ENCODE data around the gene PLD1. TPM values are rescaled to one million over a fixed set of nuclear protein-coding genes. Genes with fewer than 3 reads are reported as not detected.

PLD1 gene
- total RNA-seq, 1 experiment from 2014 or later = 5.3 TPM

DNA sequence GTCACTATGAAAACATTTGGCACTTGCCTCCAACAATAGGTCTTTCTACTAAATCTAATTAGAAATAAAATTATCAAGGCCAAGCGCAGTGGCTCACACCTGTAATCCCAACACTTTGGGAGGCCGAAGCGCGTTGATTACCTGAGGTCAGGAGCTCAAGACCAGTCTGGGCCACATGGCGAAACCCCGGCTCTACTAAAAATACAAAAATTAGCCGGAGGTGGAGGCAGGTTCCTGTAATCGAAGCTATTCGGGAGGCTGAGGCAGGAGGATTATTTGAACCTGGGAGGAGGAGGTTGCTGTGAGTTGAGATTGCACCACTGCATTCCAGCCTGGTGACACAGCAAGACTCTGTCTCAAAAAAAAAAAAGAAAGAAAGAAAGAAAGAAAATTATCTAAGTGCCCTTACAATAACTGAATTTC is 1.6 kb upstream of the PLD1 start:
- Mint-ChIP-seq H3K9me3 (ENCODE audit: unreplicated experiment) (no peaks in the 10 kb centered on the region), H3K27me3 (ENCODE audit: insufficient read depth, unreplicated experiment) (no peaks in the 10 kb centered on the region), H3K36me3 (ENCODE audit: insufficient read depth, unreplicated experiment) (peaks cover 5% of the 10 kb centered on the region), H3K4me1 (ENCODE audit: low read depth, unreplicated experiment) (peaks cover 25% of the 10 kb centered on the region), H3K4me3 (ENCODE audit: unreplicated experiment) (no peak overlapping the region), H3K27ac (ENCODE audit: unreplicated experiment) (peak overlapping the region; percentile 83)
- peak in 1 of 2 experiments; percentile 23 for DNase-seq
- ChIA-PET CTCF (interaction anchor here (1.0 to 1.2 kb wide), 2 partner anchors 18 to 40 kb away, joined by 3 read pairs; no protein-coding TSS in a partner anchor), POLR2A (no interaction called here)
- intact Hi-C loops (cut with micrococcal nuclease; ENCODE audit: unreplicated experiment) = loop anchor here (1.0 kb wide), 1 partner anchor 18 kb away; no protein-coding TSS in a partner anchor
- H3K4me3 ChIP-seq (ENCODE audit: low read depth, low read length) = no peak overlapping the region
- no peaks in the 10 kb centered on the region for H3K27me3 ChIP-seq (replicated peaks; ENCODE audit: control insufficient read depth, insufficient read depth, low read length)
- TF ChIP-seq, protein P1, sequence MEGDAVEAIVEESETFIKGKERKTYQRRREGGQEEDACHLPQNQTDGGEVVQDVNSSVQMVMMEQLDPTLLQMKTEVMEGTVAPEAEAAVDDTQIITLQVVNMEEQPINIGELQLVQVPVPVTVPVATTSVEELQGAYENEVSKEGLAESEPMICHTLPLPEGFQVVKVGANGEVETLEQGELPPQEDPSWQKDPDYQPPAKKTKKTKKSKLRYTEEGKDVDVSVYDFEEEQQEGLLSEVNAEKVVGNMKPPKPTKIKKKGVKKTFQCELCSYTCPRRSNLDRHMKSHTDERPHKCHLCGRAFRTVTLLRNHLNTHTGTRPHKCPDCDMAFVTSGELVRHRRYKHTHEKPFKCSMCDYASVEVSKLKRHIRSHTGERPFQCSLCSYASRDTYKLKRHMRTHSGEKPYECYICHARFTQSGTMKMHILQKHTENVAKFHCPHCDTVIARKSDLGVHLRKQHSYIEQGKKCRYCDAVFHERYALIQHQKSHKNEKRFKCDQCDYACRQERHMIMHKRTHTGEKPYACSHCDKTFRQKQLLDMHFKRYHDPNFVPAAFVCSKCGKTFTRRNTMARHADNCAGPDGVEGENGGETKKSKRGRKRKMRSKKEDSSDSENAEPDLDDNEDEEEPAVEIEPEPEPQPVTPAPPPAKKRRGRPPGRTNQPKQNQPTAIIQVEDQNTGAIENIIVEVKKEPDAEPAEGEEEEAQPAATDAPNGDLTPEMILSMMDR (IDR thresholded peaks at IDR 0.05; ENCODE audit: insufficient read depth in 1 of 2, low read depth in 1 of 2, low read length in 1 of 2, severe bottlenecking in 1 of 2, unreplicated experiment in 1 of 2) = no peak
- H3K9me3 ChIP-seq = no peaks in the 10 kb centered on the region
- BruUV-seq (replicated peaks) = no TSS peak
- peaks cover 28% of the 10 kb centered on the region for H3K4me1 ChIP-seq
- no peaks in the 10 kb centered on the region for H3K36me3 ChIP-seq (ENCODE audit: control insufficient read depth, insufficient read depth, low read length)

DNA sequence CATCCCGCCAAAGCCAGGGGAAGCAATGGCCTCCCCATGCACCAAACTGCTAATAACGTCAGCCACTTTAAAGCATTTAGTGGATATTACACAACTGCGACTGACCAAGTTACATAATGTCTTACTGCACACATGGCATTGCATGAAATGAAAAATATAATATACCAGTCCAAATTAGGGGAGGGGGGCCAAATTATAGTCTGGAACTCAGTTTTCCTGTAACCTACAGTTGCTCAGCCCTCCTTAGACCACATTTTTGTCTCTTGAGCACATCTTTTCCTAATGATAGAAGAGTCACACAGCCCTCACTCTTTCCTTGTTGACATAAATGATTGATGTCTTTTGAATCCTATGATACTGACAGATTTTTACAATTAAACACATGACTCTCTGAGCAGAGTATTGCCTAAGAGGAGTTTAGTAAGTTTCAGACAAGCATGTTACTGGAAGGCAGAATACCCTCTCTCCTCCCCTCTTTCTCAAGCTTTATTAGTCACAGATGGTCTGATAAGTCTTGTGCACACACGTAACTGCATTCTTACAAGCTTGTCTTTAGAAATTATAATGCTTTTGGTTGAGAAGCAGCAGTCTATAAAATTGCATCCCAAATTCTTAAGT is 1.1 kb upstream of the PLD1 start:
- TF ChIP-seq, protein P1 (IDR thresholded peaks at IDR 0.05; ENCODE audit: insufficient read depth in 1 of 2, low read depth in 1 of 2, low read length in 1 of 2, severe bottlenecking in 1 of 2, unreplicated experiment in 1 of 2) = no peak
- Mint-ChIP-seq H3K27me3 (ENCODE audit: insufficient read depth, unreplicated experiment) (no peaks in the 10 kb centered on the region), H3K27ac (ENCODE audit: unreplicated experiment) (peak overlapping the region; percentile 83), H3K36me3 (ENCODE audit: insufficient read depth, unreplicated experiment) (peaks cover 5% of the 10 kb centered on the region), H3K9me3 (ENCODE audit: unreplicated experiment) (no peaks in the 10 kb centered on the region), H3K4me1 (ENCODE audit: low read depth, unreplicated experiment) (peaks cover 27% of the 10 kb centered on the region), H3K4me3 (ENCODE audit: unreplicated experiment) (peak overlapping the region; percentile 87)
- peak in 1 of 2 experiments; percentile 51 for DNase-seq
- BruUV-seq (replicated peaks) = no TSS peak
- Histone ChIP-seq H3K4me3 (ENCODE audit: low read depth, low read length) (peak overlapping the region; percentile 90), H3K36me3 (ENCODE audit: control insufficient read depth, insufficient read depth, low read length) (no peaks in the 10 kb centered on the region), H3K4me1 (peaks cover 33% of the 10 kb centered on the region), H3K27me3 (replicated peaks; ENCODE audit: control insufficient read depth, insufficient read depth, low read length) (no peaks in the 10 kb centered on the region), H3K9me3 (no peaks in the 10 kb centered on the region)
- POLR2A ChIA-PET = no interaction called here
- CTCF ChIA-PET = interaction anchor here (1.0 to 1.4 kb wide), 3 partner anchors 19 to 39 kb away, joined by 3 to 5 read pairs (median 3); no protein-coding TSS in a partner anchor
- intact Hi-C loops (cut with micrococcal nuclease; ENCODE audit: unreplicated experiment) = loop anchor here (1.0 kb wide), 1 partner anchor 19 kb away; no protein-coding TSS in a partner anchor

DNA sequence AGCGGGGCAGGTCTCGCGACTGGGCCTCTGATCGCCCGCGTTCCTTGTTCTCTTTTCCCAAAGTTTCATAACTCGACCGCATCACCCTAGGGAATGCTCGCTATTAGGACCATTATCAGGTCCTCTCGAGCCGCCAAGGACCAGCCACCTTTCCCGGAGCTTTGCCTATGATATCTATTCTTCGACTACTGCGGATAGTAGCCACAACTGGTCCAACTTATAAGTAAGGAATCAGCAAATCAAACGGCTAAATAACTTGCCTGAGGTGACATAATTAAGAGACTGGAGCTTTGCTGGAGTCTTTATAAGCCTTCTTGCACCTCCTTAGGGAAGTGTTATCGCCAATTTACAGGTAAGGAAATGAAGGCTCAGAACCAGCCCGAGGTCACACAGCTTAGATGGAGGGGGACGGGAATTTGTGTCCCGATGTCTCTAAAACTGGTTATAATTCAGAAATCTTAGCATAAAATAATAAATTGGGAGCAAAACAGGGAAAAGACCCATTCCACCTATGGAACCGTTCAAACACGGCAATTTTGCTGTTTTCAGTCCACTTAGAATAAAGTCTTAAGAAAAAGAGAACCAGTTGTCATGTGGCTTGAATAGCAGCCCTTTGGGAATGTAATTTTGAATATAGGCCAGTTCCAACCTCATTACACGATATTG is 479 bp upstream of the PLD1 start:
- TF ChIP-seq, protein P1 (IDR thresholded peaks at IDR 0.05; ENCODE audit: insufficient read depth in 1 of 2, low read depth in 1 of 2, low read length in 1 of 2, severe bottlenecking in 1 of 2, unreplicated experiment in 1 of 2) = no peak
- Mint-ChIP-seq H3K4me1 (ENCODE audit: low read depth, unreplicated experiment) (peaks cover 27% of the 10 kb centered on the region), H3K36me3 (ENCODE audit: insufficient read depth, unreplicated experiment) (peaks cover 5% of the 10 kb centered on the region), H3K27me3 (ENCODE audit: insufficient read depth, unreplicated experiment) (no peaks in the 10 kb centered on the region), H3K27ac (ENCODE audit: unreplicated experiment) (peak overlapping the region; percentile 83), H3K9me3 (ENCODE audit: unreplicated experiment) (no peaks in the 10 kb centered on the region), H3K4me3 (ENCODE audit: unreplicated experiment) (peak overlapping the region; percentile 87)
- BruUV-seq (replicated peaks) = TSS peak; percentile 93
- no peak for DNase-seq
- Histone ChIP-seq H3K9me3 (no peaks in the 10 kb centered on the region), H3K27me3 (replicated peaks; ENCODE audit: control insufficient read depth, insufficient read depth, low read length) (no peaks in the 10 kb centered on the region), H3K4me1 (peaks cover 36% of the 10 kb centered on the region), H3K4me3 (ENCODE audit: low read depth, low read length) (peak overlapping the region; percentile 90), H3K36me3 (ENCODE audit: control insufficient read depth, insufficient read depth, low read length) (no peaks in the 10 kb centered on the region)
- ChIA-PET POLR2A (interaction anchor here (1.0 kb wide), 1 partner anchor 902 kb away, joined by 3 read pairs; no protein-coding TSS in a partner anchor), CTCF (interaction anchor here (1.2 to 1.4 kb wide), 2 partner anchors 19 to 23 kb away, joined by 3 to 5 read pairs; no protein-coding TSS in a partner anchor)
- intact Hi-C loops (cut with micrococcal nuclease; ENCODE audit: unreplicated experiment) = loop anchor here (1.0 kb wide), 2 partner anchors 20 to 680 kb away; no protein-coding TSS in a partner anchor

Data from Caco-2 (cell line).